Fibroblast of peridontal ligament (primary cell): ENCODE results near the gene GABRD.

Experiments used
- DNase-seq: peaks from one replicate; pipeline ENCODE4 v3.0.0-alpha.2; 2010; ENCODE audit errors: extremely low read depth

The GABRD gene

DNA sequence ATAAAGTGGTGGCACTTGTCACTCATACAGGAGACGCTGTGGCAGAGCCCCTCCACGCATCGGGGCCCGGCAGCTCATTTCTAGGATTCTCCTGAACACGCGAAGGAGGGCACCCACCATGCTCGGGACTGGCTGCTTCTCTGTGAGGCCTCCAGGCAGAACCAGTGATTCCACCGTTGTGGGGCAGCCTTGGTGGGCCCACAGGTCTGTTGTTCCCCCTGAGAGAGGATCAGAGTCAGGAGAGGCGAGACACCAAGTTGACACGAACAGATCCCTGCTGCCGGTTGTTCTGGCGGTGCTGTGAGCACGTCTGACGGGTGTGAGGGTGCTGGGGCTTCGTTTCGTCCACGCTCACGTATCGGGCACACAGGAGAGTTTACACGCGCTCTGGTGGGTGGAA, 57.7 kb downstream of the GABRD start:
- DNase-seq = no peak

DNA sequence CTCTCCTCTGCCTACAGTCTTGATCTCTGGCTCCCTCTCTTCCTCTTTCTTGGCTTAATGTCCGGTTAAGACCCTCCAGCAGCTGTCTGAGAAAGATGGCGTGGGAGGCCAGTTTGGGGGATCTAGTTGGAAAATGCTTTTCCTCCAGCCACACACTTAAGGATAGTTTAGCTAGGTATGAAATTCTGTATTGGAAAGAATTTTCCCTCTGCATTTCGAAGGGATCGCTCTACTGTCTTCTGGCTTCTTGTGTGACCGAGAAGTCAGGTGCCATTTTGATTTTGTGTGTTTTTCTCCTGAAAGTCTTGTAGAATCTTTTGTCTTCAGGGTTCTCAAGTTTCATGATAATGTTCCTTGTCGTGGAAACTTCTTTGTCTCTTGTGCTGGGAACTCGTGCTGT, 59.0 kb downstream of the GABRD start:
- no peak for DNase-seq

GRCh38 chr1:2079396-2080085, 60.4 kb downstream of the GABRD start:
- no peak for DNase-seq

GRCh38 chr1:2080140-2080539, 61.0 kb downstream of the GABRD start:
- no peak for DNase-seq
